Measurements from ENCODE around the gene PACRG. TPM values are rescaled to one million over a fixed set of nuclear protein-coding genes. Genes with fewer than 3 reads are reported as not detected.

The PACRG gene
- total RNA-seq, 1 experiment from 2014 or later: not detected

- intact Hi-C loops (cut with micrococcal nuclease; ENCODE audit: unreplicated experiment): no loop called here
- ChIA-PET POLR2A (no interaction called here), CTCF (no interaction called here)
Observed at GRCh38 chr6:162730502-162730901, 2.7 kb downstream of the PACRG start.

GRCh38 chr6:162733489-162733888, 5.7 kb downstream of the PACRG start:
- Histone ChIP-seq H3K36me3 (ENCODE audit: control insufficient read depth, insufficient read depth, low read length) (no peaks in the 10 kb centered on the region), H3K9me3 (no peaks in the 10 kb centered on the region), H3K4me3 (ENCODE audit: low read depth, low read length) (no peak overlapping the region), H3K4me1 (no peaks in the 10 kb centered on the region), H3K27me3 (replicated peaks; ENCODE audit: control insufficient read depth, insufficient read depth, low read length) (no peaks in the 10 kb centered on the region)
- intact Hi-C loops (cut with micrococcal nuclease; ENCODE audit: unreplicated experiment): no loop called here
- no peak for TF ChIP-seq CTCF (IDR thresholded peaks at IDR 0.05; ENCODE audit: insufficient read depth in 1 of 2, low read depth in 1 of 2, low read length in 1 of 2, severe bottlenecking in 1 of 2, unreplicated experiment in 1 of 2)
- Mint-ChIP-seq H3K27ac (ENCODE audit: unreplicated experiment) (no peak overlapping the region), H3K4me3 (ENCODE audit: unreplicated experiment) (no peak overlapping the region), H3K27me3 (ENCODE audit: insufficient read depth, unreplicated experiment) (peaks cover 3% of the 10 kb centered on the region), H3K9me3 (ENCODE audit: unreplicated experiment) (no peaks in the 10 kb centered on the region), H3K4me1 (ENCODE audit: low read depth, unreplicated experiment) (no peaks in the 10 kb centered on the region), H3K36me3 (ENCODE audit: insufficient read depth, unreplicated experiment) (no peaks in the 10 kb centered on the region)
- DNase-seq: no peak
- no TSS peak for BruUV-seq (replicated peaks)
- POLR2A ChIA-PET: no interaction called here
- CTCF ChIA-PET: no interaction called here

More at GRCh38 chr6:162730502-162730901, 2.7 kb downstream of the PACRG start:
- Histone ChIP-seq H3K4me1 (no peaks in the 10 kb centered on the region), H3K36me3 (ENCODE audit: control insufficient read depth, insufficient read depth, low read length) (no peaks in the 10 kb centered on the region), H3K27me3 (replicated peaks; ENCODE audit: control insufficient read depth, insufficient read depth, low read length) (no peaks in the 10 kb centered on the region), H3K4me3 (ENCODE audit: low read depth, low read length) (no peak overlapping the region), H3K9me3 (no peaks in the 10 kb centered on the region)
- Mint-ChIP-seq H3K27me3 (ENCODE audit: insufficient read depth, unreplicated experiment) (peaks cover 3% of the 10 kb centered on the region), H3K4me3 (ENCODE audit: unreplicated experiment) (no peak overlapping the region), H3K9me3 (ENCODE audit: unreplicated experiment) (no peaks in the 10 kb centered on the region), H3K36me3 (ENCODE audit: insufficient read depth, unreplicated experiment) (no peaks in the 10 kb centered on the region), H3K27ac (ENCODE audit: unreplicated experiment) (no peak overlapping the region), H3K4me1 (ENCODE audit: low read depth, unreplicated experiment) (no peaks in the 10 kb centered on the region)
- BruUV-seq (replicated peaks): no TSS peak
- no peak for TF ChIP-seq CTCF (IDR thresholded peaks at IDR 0.05; ENCODE audit: insufficient read depth in 1 of 2, low read depth in 1 of 2, low read length in 1 of 2, severe bottlenecking in 1 of 2, unreplicated experiment in 1 of 2)
- no peak for DNase-seq

GRCh38 chr6:162736961-162737360, 9.2 kb downstream of the PACRG start:
- H3K27ac Mint-ChIP-seq (ENCODE audit: unreplicated experiment): no peak overlapping the region

More at GRCh38 chr6:162736961-162737360, 9.2 kb downstream of the PACRG start:
- no peaks in the 10 kb centered on the region for H3K4me1 ChIP-seq
- peaks cover 3% of the 10 kb centered on the region for H3K27me3 Mint-ChIP-seq (ENCODE audit: insufficient read depth, unreplicated experiment)
- H3K9me3 ChIP-seq: no peaks in the 10 kb centered on the region
- no peak overlapping the region for H3K4me3 Mint-ChIP-seq (ENCODE audit: unreplicated experiment)
- H3K27me3 ChIP-seq (replicated peaks; ENCODE audit: control insufficient read depth, insufficient read depth, low read length): no peaks in the 10 kb centered on the region
- H3K4me1 Mint-ChIP-seq (ENCODE audit: low read depth, unreplicated experiment): no peaks in the 10 kb centered on the region
- DNase-seq: no peak
- no TSS peak for BruUV-seq (replicated peaks)
- no peak overlapping the region for H3K4me3 ChIP-seq (ENCODE audit: low read depth, low read length)
- H3K9me3 Mint-ChIP-seq (ENCODE audit: unreplicated experiment): no peaks in the 10 kb centered on the region
- no peaks in the 10 kb centered on the region for H3K36me3 ChIP-seq (ENCODE audit: control insufficient read depth, insufficient read depth, low read length)
- no peak for TF ChIP-seq CTCF (IDR thresholded peaks at IDR 0.05; ENCODE audit: insufficient read depth in 1 of 2, low read depth in 1 of 2, low read length in 1 of 2, severe bottlenecking in 1 of 2, unreplicated experiment in 1 of 2)
- CTCF ChIA-PET: no interaction called here
- POLR2A ChIA-PET: no interaction called here
- intact Hi-C loops (cut with micrococcal nuclease; ENCODE audit: unreplicated experiment): loop anchor here (2.0 kb wide), 1 partner anchor 294 kb away; no protein-coding TSS in a partner anchor
- no peaks in the 10 kb centered on the region for H3K36me3 Mint-ChIP-seq (ENCODE audit: insufficient read depth, unreplicated experiment)

Measured in Caco-2 (cell line).